HCT116 (cell line): ENCODE results near the gene VWA3B. TPM values are rescaled to one million over a fixed set of nuclear protein-coding genes. Genes with fewer than 3 reads are reported as not detected.

Experiments used
- ATAC-seq: fragments of 200-7000 bp; cut with Tn5 transposase; 2 replicates; pipeline ENCODE4 v1.9.1; 2020; ENCODE audit warnings: mild to moderate bottlenecking, moderate library complexity
- BruUV-seq: library from RNA; stranded (reverse); fragments of 400-500 nt; replicated peaks from 2 replicates; lab custom pipeline; 2021; lab: Mats Ljungman, UMichigan
- CTCF ChIA-PET: fragments of 300-600 bp; sonication (Branson Sonifier 250); formaldehyde crosslinking; loops from one replicate; lab custom pipeline; 2021; ENCODE audit warnings: antibody characterized with exemption; lab: Charles Lee
- POLR2A ChIA-PET: fragments of 300-600, 350-600 bp; sonication (Branson Sonifier 250); formaldehyde crosslinking; loops from one replicate; lab custom pipeline; 2021; ENCODE audit warnings: antibody characterized with exemption; lab: Charles Lee
- RAD21 ChIA-PET, 2 experiments: fragments of 300-600 bp; sonication (Branson Sonifier 250); formaldehyde crosslinking; loops; one replicate each; lab custom pipeline; 2023; ENCODE audit warnings: low total read pairs in 2 of 2; ENCODE audit not compliant: uncharacterized antibody in 2 of 2, unreplicated experiment in 2 of 2, low non-redundant PET in 1 of 2; lab: Charles Lee
- DNase-seq: peaks from one replicate; pipeline ENCODE4 v3.0.0-alpha.2; 2010; ENCODE audit warnings: low read depth, low spot score
- H2AFZ ChIP-seq: fragments of 200-600 bp; shearing (Covaris generic), sonication (generic); 2 replicates; pipeline ENCODE4 v1.6.1; 2017; ENCODE audit warnings: low read depth, mixed run types, mixed read lengths, antibody characterized with exemption, low read length; ENCODE audit not compliant: poor library complexity, severe bottlenecking
- H3K27ac ChIP-seq: 2 replicates; pipeline ENCODE4 v1.5.1; 2012; ENCODE audit warnings: low read depth, low read length
- H3K27me3 ChIP-seq: fragments of 200-600 bp; sonication (generic); 2 replicates; pipeline ENCODE4 v1.6.1; 2016; ENCODE audit warnings: mixed run types, low read length, mixed read lengths; ENCODE audit not compliant: insufficient read depth
- H3K36me3 ChIP-seq, 2 experiments: fragments of 200-500 bp in 1 of 2; fragments of 200-600 bp in 1 of 2; sonication (Bioruptor generic) in 1 of 2; sonication (generic) in 1 of 2; 2 replicates each; pipeline versions ENCODE4 v1.5.1 to v1.6.1; 2014 to 2016; ENCODE audit warnings: low read length in 2 of 2, inconsistent platforms in 1 of 2, mixed read lengths in 1 of 2, mixed run types in 1 of 2; ENCODE audit not compliant: insufficient read depth in 2 of 2, control insufficient read depth in 1 of 2
- H3K4me1 ChIP-seq, 2 experiments: fragments of 200-600 bp in 1 of 2; sonication (generic) in 1 of 2; 2 replicates each; pipeline versions ENCODE4 v1.5.1 to v1.6.1; 2012 to 2017; ENCODE audit warnings: low read length in 2 of 2, inconsistent platforms in 1 of 2, mild to moderate bottlenecking in 1 of 2, mixed read lengths in 1 of 2, mixed run types in 1 of 2, moderate library complexity in 1 of 2; ENCODE audit not compliant: insufficient read depth in 2 of 2, control insufficient read depth in 1 of 2
- H3K4me2 ChIP-seq: fragments of 200-600 bp; sonication (generic); 2 replicates; pipeline ENCODE4 v1.6.1; 2017; ENCODE audit warnings: mixed run types, low read length, mixed read lengths
- H3K4me3 ChIP-seq, 2 experiments: fragments of 200-600 bp in 1 of 2; sonication (generic) in 1 of 2; replicated peaks in 1 of 2; 2 replicates each; pipeline ENCODE4 v1.5.1; 2011 to 2016; ENCODE audit warnings: low read length in 2 of 2, control low read depth in 1 of 2, low read depth in 1 of 2, mild to moderate bottlenecking in 1 of 2, mixed read lengths in 1 of 2, mixed run types in 1 of 2
- H3K79me2 ChIP-seq: fragments of 200-600 bp; sonication (generic); 2 replicates; pipeline ENCODE4 v1.6.1; 2017; ENCODE audit warnings: mild to moderate bottlenecking, mixed run types, low read length, moderate library complexity, mixed read lengths; ENCODE audit not compliant: insufficient read depth
- H3K9ac ChIP-seq: fragments of 200-600 bp; sonication (generic); 2 replicates; pipeline ENCODE4 v1.6.1; 2016; ENCODE audit warnings: low read length, mixed read lengths
- H3K9me2 ChIP-seq: fragments of 200-600 bp; sonication (generic), shearing (Covaris generic); 2 replicates; pipeline ENCODE4 v1.6.1; 2017; ENCODE audit warnings: mixed run types, mild to moderate bottlenecking, moderate library complexity; ENCODE audit not compliant: insufficient read depth
- H3K9me3 ChIP-seq, 2 experiments: fragments of 200-500 bp in 1 of 2; fragments of 200-600 bp in 1 of 2; sonication (Bioruptor generic) in 1 of 2; sonication (generic) in 1 of 2; 2 replicates each; pipeline ENCODE4 v1.6.1; 2014 to 2017; ENCODE audit warnings: low read length in 2 of 2, mixed read lengths in 2 of 2, inconsistent platforms in 1 of 2, low read depth in 1 of 2, mild to moderate bottlenecking in 1 of 2, mixed run types in 1 of 2, moderate library complexity in 1 of 2; ENCODE audit not compliant: control insufficient read depth in 1 of 2, insufficient read depth in 1 of 2
- H4K20me1 ChIP-seq: fragments of 200-600 bp; sonication (generic), shearing (Covaris generic); 2 replicates; pipeline ENCODE4 v1.6.1; 2017; ENCODE audit warnings: mixed run types, mild to moderate bottlenecking, moderate library complexity; ENCODE audit not compliant: insufficient read depth
- CBX3 ChIP-seq: IDR thresholded peaks from 2 replicates; pipeline ENCODE4 v1.6.1; 2012; ENCODE audit warnings: low read depth
- CEBPB ChIP-seq: IDR thresholded peaks from 2 replicates; pipeline ENCODE4 v1.6.1; 2012; ENCODE audit warnings: low read depth
- CTCF ChIP-seq, 3 experiments: fragments of 200-600 bp in 1 of 3; sonication (generic) in 1 of 3; IDR thresholded peaks in 2 of 3; conservative IDR thresholded peaks in 1 of 3; 2 replicates each; pipeline ENCODE4 v1.5.1; 2012 to 2017; ENCODE audit warnings: low read depth in 2 of 3, low read length in 2 of 3, antibody characterized with exemption in 1 of 3, borderline replicate concordance in 1 of 3, control low read depth in 1 of 3, mild to moderate bottlenecking in 1 of 3, mixed read lengths in 1 of 3, mixed run types in 1 of 3, moderate library complexity in 1 of 3; ENCODE audit not compliant: insufficient read depth in 1 of 3
- EGR1 ChIP-seq: IDR thresholded peaks from 2 replicates; pipeline ENCODE4 v1.6.1; 2012; ENCODE audit warnings: low read depth
- EZH2 ChIP-seq: fragments of 200-600 bp; sonication (generic); IDR thresholded peaks from 2 replicates; pipeline ENCODE4 v1.6.1; 2017; ENCODE audit warnings: antibody characterized with exemption, mixed run types
- MAX ChIP-seq: IDR thresholded peaks from 2 replicates; pipeline ENCODE4 v1.6.1; 2012
- POLR2A ChIP-seq: IDR thresholded peaks from 2 replicates; pipeline ENCODE4 v1.7.0; 2011; ENCODE audit warnings: borderline replicate concordance; ENCODE audit not compliant: insufficient read depth, insufficient read length; ENCODE audit errors: extremely low read depth
- RAD21 ChIP-seq: IDR thresholded peaks from 2 replicates; pipeline ENCODE4 v1.6.1; 2012; ENCODE audit warnings: low read depth, mild to moderate bottlenecking
- REST ChIP-seq: IDR thresholded peaks from 2 replicates; pipeline ENCODE4 v1.6.1; 2012; ENCODE audit warnings: low read depth
- SIN3A ChIP-seq: IDR thresholded peaks from 2 replicates; pipeline ENCODE4 v1.6.1; 2012; ENCODE audit warnings: low read depth
- SP1 ChIP-seq: IDR thresholded peaks from 2 replicates; pipeline ENCODE4 v1.6.1; 2012; ENCODE audit warnings: low read depth
- ZBTB33 ChIP-seq: IDR thresholded peaks from 2 replicates; pipeline ENCODE4 v1.6.1; 2011; ENCODE audit warnings: mild to moderate bottlenecking, low read length, moderate library complexity; ENCODE audit not compliant: insufficient replicate concordance; ENCODE audit errors: extremely low read depth
- ZFX ChIP-seq: fragments of 450-650 bp; IDR thresholded peaks from 2 replicates; pipeline ENCODE4 v1.6.1; 2017
- ZNF274 ChIP-seq: fragments of 200-500 bp; sonication (Bioruptor generic); IDR thresholded peaks from 2 replicates; pipeline ENCODE4 v1.6.1; 2014; ENCODE audit warnings: mild to moderate bottlenecking, low read depth, low read length, inconsistent platforms
- intact Hi-C: fragments of 100-400 bp; cut with micrococcal nuclease; formaldehyde crosslinking; loops from 2 replicates; pipeline ENCODE4 v1.10.0; 2022
- total RNA-seq: library from RNA; stranded (reverse); gene quantifications from one replicate; pipeline ENCODE4 v1.2.1, GENCODE V29; 2021; ENCODE audit not compliant: unreplicated experiment

Gene VWA3B
- total RNA-seq, 1 experiment from 2014 or later: 0.47 TPM

GRCh38 chr2:98172951-98173350, 86.0 kb downstream of the VWA3B start:
- Histone ChIP-seq H3K36me3 (no peaks in the 10 kb centered on the region), H3K27ac (no peak overlapping the region), H3K9me3 (no peaks in the 10 kb centered on the region), H3K4me1 (no peaks in the 10 kb centered on the region), H4K20me1 (no peaks in the 10 kb centered on the region), H3K4me3 (no peak overlapping the region), H2AFZ (no peak overlapping the region), H3K9me2 (no peaks in the 10 kb centered on the region), H3K27me3 (peaks cover 15% of the 10 kb centered on the region), H3K4me2 (no peak overlapping the region), H3K9ac (no peak overlapping the region), H3K79me2 (no peaks in the 10 kb centered on the region)
- no peak for DNase-seq
- ChIA-PET RAD21 (no interaction called here), POLR2A (no interaction called here), CTCF (no interaction called here)
- TF ChIP-seq ZBTB33 (no peak), CEBPB (no peak), CBX3 (no peak), SP1 (no peak), EZH2 (no peak), RAD21 (no peak), POLR2A (no peak), SIN3A (no peak), ZNF274 (no peak)
- no TSS peak for BruUV-seq
- no peak for ATAC-seq
- intact Hi-C loops: no loop called here

GRCh38 chr2:98175811-98176210, 88.8 kb downstream of the VWA3B start:
- Histone ChIP-seq H4K20me1 (no peaks in the 10 kb centered on the region), H3K9me2 (no peaks in the 10 kb centered on the region), H3K79me2 (no peaks in the 10 kb centered on the region), H2AFZ (no peak overlapping the region), H3K4me3 (no peak overlapping the region), H3K4me1 (peaks cover 0 to 6% of the 10 kb centered on the region in 2 experiments; a peak in 1 of 4 replicates), H3K36me3 (no peaks in the 10 kb centered on the region), H3K9ac (no peak overlapping the region), H3K27ac (no peak overlapping the region), H3K4me2 (no peak overlapping the region), H3K9me3 (no peaks in the 10 kb centered on the region), H3K27me3 (peaks cover 20% of the 10 kb centered on the region)
- peak; percentile 75 for ATAC-seq
- no TSS peak for BruUV-seq
- ChIA-PET CTCF (no interaction called here), POLR2A (no interaction called here), RAD21 (no interaction called here)
- intact Hi-C loops: loop anchor here (5.0 kb wide), 1 partner anchor 369 kb away; no protein-coding TSS in a partner anchor
- DNase-seq: peak; percentile 10
- TF ChIP-seq SIN3A (no peak), REST (no peak), CTCF (IDR thresholded peaks at IDR 0.05 in 2 of 3, conservative IDR thresholded peaks at IDR 0.05 in 1 of 3; ENCODE audit: borderline replicate concordance in 1 of 3, insufficient read depth in 1 of 3, low read depth in 2 of 3, low read length in 2 of 3) (peak; percentile 20 to 26 (median 22); a peak in 3 of 6 replicates), MAX (no peak), ZFX (no peak), CEBPB (no peak), RAD21 (peak; percentile 72), EGR1 (no peak)
